Upper lobe of left lung (tissue), 4 donors: ENCODE measurements around the gene MT1M.

Source experiments
- POLR2A ChIP-seq, 4 donors: fragments of 450-650 bp; IDR thresholded peaks; one replicate each; pipeline ENCODE4 v1.5.1; 2016 to 2017; ENCODE audit warnings: antibody characterized with exemption in 4 of 4, mild to moderate bottlenecking in 2 of 4
- POLR2AphosphoS5 ChIP-seq, 2 donors: sonication (generic); formaldehyde crosslinking; IDR thresholded peaks; one replicate each; pipeline ENCODE4 v1.5.1; 2017; ENCODE audit warnings: antibody characterized with exemption in 2 of 2
- TF ChIP-seq, protein P1 (sequence below), 6 experiments: fragments of 450-650 bp in 4 of 6; fragments of 200-600 bp in 2 of 6; sonication (generic) in 2 of 6; IDR thresholded peaks; one replicate each; pipeline ENCODE4 v1.5.1; 2016 to 2019; ENCODE audit warnings: antibody characterized with exemption in 6 of 6

DNA sequence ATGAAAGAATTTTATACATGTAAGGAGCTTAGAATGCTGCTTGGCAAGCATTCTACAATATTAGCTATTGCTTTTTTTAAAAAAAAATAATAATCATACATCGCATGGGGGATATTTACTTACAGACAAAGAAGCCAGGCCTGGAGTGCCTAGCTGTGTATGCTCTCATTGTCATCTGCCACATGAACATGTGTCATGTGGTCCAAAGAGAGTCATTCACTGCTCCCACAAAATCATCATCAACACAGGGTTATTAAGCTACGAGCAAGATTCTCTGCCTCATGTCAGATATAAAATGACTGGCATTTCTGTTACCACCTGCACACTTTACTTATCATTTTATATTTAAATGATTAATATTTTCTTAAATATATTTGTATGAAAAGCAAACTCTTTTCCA is 8.8 kb upstream of the MT1M start:
- TF ChIP-seq POLR2AphosphoS5 (IDR thresholded peaks at IDR 0.05) (no peak), POLR2A (IDR thresholded peaks at IDR 0.05) (no peak)
- TF ChIP-seq, protein P1, sequence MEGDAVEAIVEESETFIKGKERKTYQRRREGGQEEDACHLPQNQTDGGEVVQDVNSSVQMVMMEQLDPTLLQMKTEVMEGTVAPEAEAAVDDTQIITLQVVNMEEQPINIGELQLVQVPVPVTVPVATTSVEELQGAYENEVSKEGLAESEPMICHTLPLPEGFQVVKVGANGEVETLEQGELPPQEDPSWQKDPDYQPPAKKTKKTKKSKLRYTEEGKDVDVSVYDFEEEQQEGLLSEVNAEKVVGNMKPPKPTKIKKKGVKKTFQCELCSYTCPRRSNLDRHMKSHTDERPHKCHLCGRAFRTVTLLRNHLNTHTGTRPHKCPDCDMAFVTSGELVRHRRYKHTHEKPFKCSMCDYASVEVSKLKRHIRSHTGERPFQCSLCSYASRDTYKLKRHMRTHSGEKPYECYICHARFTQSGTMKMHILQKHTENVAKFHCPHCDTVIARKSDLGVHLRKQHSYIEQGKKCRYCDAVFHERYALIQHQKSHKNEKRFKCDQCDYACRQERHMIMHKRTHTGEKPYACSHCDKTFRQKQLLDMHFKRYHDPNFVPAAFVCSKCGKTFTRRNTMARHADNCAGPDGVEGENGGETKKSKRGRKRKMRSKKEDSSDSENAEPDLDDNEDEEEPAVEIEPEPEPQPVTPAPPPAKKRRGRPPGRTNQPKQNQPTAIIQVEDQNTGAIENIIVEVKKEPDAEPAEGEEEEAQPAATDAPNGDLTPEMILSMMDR (IDR thresholded peaks at IDR 0.05): no peak
